Measurements from ENCODE around the gene MEGF6. TPM values are rescaled to one million over a fixed set of nuclear protein-coding genes. Genes with fewer than 3 reads are reported as not detected.
A peak's percentile ranks its signal among the peaks of the same experiment; 100 is the strongest.

Gene MEGF6
- total and polyA plus RNA-seq, 9 of the 15 experiments (the other 6 are each of a cell fraction or from before 2014, with no cell fraction given) = 0.03 to 1.7 (median 0.24) TPM; not detected in 3

- no peak for TF ChIP-seq ZNF639 (CRISPR knock-in tag; conservative IDR thresholded peaks at IDR 0.05 in 1 of 2, IDR thresholded peaks at IDR 0.05 in 1 of 2)
- TF ChIP-seq ARHGAP35 (IDR thresholded peaks at IDR 0.05; ENCODE audit: partially characterized antibody) = no peak
- no peak for TF ChIP-seq SUPT5H (IDR thresholded peaks at IDR 0.05)
- no peak for TF ChIP-seq MXI1 (IDR thresholded peaks at IDR 0.05; ENCODE audit: low read depth, low read length)
- no peak for TF ChIP-seq RBM14 (IDR thresholded peaks at IDR 0.05; ENCODE audit: borderline replicate concordance, insufficient read depth, low read depth, low read length)
- peak; percentile 84 to 87 for TF ChIP-seq NRF1 (conservative IDR thresholded peaks at IDR 0.05 in 1 of 2, IDR thresholded peaks at IDR 0.05 in 1 of 2)
- no peak for TF ChIP-seq ZBTB17 (CRISPR knock-in tag; IDR thresholded peaks at IDR 0.05)
- TF ChIP-seq ZNF316 (IDR thresholded peaks at IDR 0.05) = no peak
- no peak for TF ChIP-seq ZNF408 (CRISPR knock-in tag; IDR thresholded peaks at IDR 0.05; ENCODE audit: low read depth)
- no peak for TF ChIP-seq CREB3L1 (IDR thresholded peaks at IDR 0.05; ENCODE audit: borderline replicate concordance, low read depth)
- TF ChIP-seq CBX1 (IDR thresholded peaks at IDR 0.05; ENCODE audit: low read depth) = no peak
- no peak; the same call in 1 of the 2 replicates for TF ChIP-seq GATAD2A (IDR thresholded peaks at IDR 0.05)
- no peak for TF ChIP-seq CHCHD3 (CRISPR knock-in tag; IDR thresholded peaks at IDR 0.05)
- no peak for TF ChIP-seq ZNF507 (tag; conservative IDR thresholded peaks at IDR 0.05)
- TF ChIP-seq YY1 (IDR thresholded peaks at IDR 0.05; ENCODE audit: borderline replicate concordance in 1 of 3, control insufficient read depth in 1 of 3, extremely low read depth in 1 of 3, insufficient read depth in 3 of 3, insufficient read length in 1 of 3, insufficient replicate concordance in 2 of 3, low read depth in 1 of 3, low read length in 2 of 3) = no peak
- TF ChIP-seq MBD2 (IDR thresholded peaks at IDR 0.05; ENCODE audit: borderline replicate concordance, low read depth) = peak; percentile 90
- TF ChIP-seq MTA3 (IDR thresholded peaks at IDR 0.05; ENCODE audit: borderline replicate concordance) = peak; percentile 67; the same call in 1 of the 2 replicates
- TF ChIP-seq SRF (CRISPR knock-in tag; IDR thresholded peaks at IDR 0.05) = no peak
Observed at GRCh38 chr1:3624200-3625136, 13.2 kb upstream of the MEGF6 start, which contains the start of gene TPRG1L (continued).

All from K562 (cell line).